ENCODE results near the gene NHEJ1.

NHEJ1 gene

GRCh38 chr2:219045937-219046550 lies 114.6 kb downstream of the NHEJ1 start:
- TF ChIP-seq, protein P1, sequence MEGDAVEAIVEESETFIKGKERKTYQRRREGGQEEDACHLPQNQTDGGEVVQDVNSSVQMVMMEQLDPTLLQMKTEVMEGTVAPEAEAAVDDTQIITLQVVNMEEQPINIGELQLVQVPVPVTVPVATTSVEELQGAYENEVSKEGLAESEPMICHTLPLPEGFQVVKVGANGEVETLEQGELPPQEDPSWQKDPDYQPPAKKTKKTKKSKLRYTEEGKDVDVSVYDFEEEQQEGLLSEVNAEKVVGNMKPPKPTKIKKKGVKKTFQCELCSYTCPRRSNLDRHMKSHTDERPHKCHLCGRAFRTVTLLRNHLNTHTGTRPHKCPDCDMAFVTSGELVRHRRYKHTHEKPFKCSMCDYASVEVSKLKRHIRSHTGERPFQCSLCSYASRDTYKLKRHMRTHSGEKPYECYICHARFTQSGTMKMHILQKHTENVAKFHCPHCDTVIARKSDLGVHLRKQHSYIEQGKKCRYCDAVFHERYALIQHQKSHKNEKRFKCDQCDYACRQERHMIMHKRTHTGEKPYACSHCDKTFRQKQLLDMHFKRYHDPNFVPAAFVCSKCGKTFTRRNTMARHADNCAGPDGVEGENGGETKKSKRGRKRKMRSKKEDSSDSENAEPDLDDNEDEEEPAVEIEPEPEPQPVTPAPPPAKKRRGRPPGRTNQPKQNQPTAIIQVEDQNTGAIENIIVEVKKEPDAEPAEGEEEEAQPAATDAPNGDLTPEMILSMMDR (IDR thresholded peaks at IDR 0.05) = no peak

GRCh38 chr2:219042750-219043149 lies 117.9 kb downstream of the NHEJ1 start:
- TF ChIP-seq, protein P1 (IDR thresholded peaks at IDR 0.05) = no peak

GRCh38 chr2:219042157-219042556 lies 118.5 kb downstream of the NHEJ1 start:
- TF ChIP-seq, protein P1 (IDR thresholded peaks at IDR 0.05) = no peak

- TF ChIP-seq, protein P1 (IDR thresholded peaks at IDR 0.05) = no peak
Observed at GRCh38 chr2:219041252-219041651, 119.4 kb downstream of the NHEJ1 start, which contains the start of gene CFAP65. CFAP65 (minus strand) TSS chr2:219041516; CDS start chr2:219039048, 2,468 bp downstream.

GRCh38 chr2:219038600-219038999 lies 122.0 kb downstream of the NHEJ1 start:
- TF ChIP-seq, protein P1 (IDR thresholded peaks at IDR 0.05) = no peak

GRCh38 chr2:219037783-219038499 lies 122.7 kb downstream of the NHEJ1 start:
- TF ChIP-seq, protein P1 (IDR thresholded peaks at IDR 0.05) = no peak

- TF ChIP-seq, protein P1 (IDR thresholded peaks at IDR 0.05) = no peak
Observed at GRCh38 chr2:219035942-219036341, 124.7 kb downstream of the NHEJ1 start.

All from LNCAP (cell line).